OCI-LY1 (cell line): Measurements from ENCODE around the gene IGSF22.

ENCODE experiments used
- H2AFZ ChIP-seq: fragments of 200-600 bp; sonication (generic), shearing (Covaris generic); 2 replicates; pipeline ENCODE4 v1.6.0; 2014; ENCODE audit warnings: antibody characterized with exemption, mild to moderate bottlenecking, low read length
- H3F3A ChIP-seq: fragments of 200-600 bp; sonication (generic), shearing (Covaris generic); 2 replicates; pipeline ENCODE4 v1.6.0; 2014; ENCODE audit warnings: mild to moderate bottlenecking, antibody characterized with exemption, low read length, moderate library complexity; ENCODE audit not compliant: insufficient read depth
- H3K27ac ChIP-seq: fragments of 200-600 bp; sonication (generic); 2 replicates; pipeline ENCODE4 v1.5.1; 2014; ENCODE audit warnings: low read length, mixed run types, mild to moderate bottlenecking, low read depth; ENCODE audit not compliant: poor library complexity, severe bottlenecking
- H3K27me3 ChIP-seq: fragments of 200-600 bp; sonication (generic); 2 replicates; pipeline ENCODE4 v1.6.0; 2014; ENCODE audit warnings: antibody characterized with exemption, mild to moderate bottlenecking, low read length, moderate library complexity; ENCODE audit not compliant: insufficient read depth
- H3K36me3 ChIP-seq: fragments of 200-600 bp; sonication (generic); 2 replicates; pipeline ENCODE4 v1.6.1; 2014; ENCODE audit warnings: mild to moderate bottlenecking, antibody characterized with exemption, low read length, moderate library complexity, mixed read lengths; ENCODE audit not compliant: insufficient read depth
- H3K4me1 ChIP-seq: fragments of 200-600 bp; sonication (generic); 2 replicates; pipeline ENCODE4 v1.5.1; 2014; ENCODE audit warnings: mild to moderate bottlenecking, low read length, moderate library complexity; ENCODE audit not compliant: insufficient read depth, severe bottlenecking
- H3K4me2 ChIP-seq: fragments of 200-600 bp; sonication (generic), shearing (Covaris generic); 2 replicates; pipeline ENCODE4 v1.6.1; 2014; ENCODE audit warnings: low read length
- H3K4me3 ChIP-seq: fragments of 200-600 bp; sonication (generic); 2 replicates; pipeline ENCODE4 v1.5.1; 2014; ENCODE audit warnings: low read length, low read depth, mild to moderate bottlenecking, mixed read lengths; ENCODE audit not compliant: poor library complexity, severe bottlenecking
- H3K79me2 ChIP-seq: fragments of 200-600 bp; shearing (Covaris generic); 2 replicates; pipeline ENCODE4 v1.6.1; 2016; ENCODE audit warnings: mixed run types, low read length, mixed read lengths; ENCODE audit not compliant: insufficient read depth
- H3K9ac ChIP-seq: fragments of 200-600 bp; sonication (generic), shearing (Covaris generic); 2 replicates; pipeline ENCODE4 v1.6.1; 2014; ENCODE audit warnings: mild to moderate bottlenecking, low read length, mixed read lengths
- H3K9me2 ChIP-seq: fragments of 200-600 bp; sonication (generic), shearing (Covaris generic); 2 replicates; pipeline ENCODE4 v1.6.1; 2014; ENCODE audit warnings: low read depth, mild to moderate bottlenecking, low read length, mixed read lengths
- H3K9me3 ChIP-seq: fragments of 200-600 bp; shearing (Covaris generic); 2 replicates; pipeline ENCODE4 v1.6.1; 2014; ENCODE audit warnings: low read length, mixed read lengths
- H4K20me1 ChIP-seq: fragments of 200-600 bp; sonication (generic), shearing (Covaris generic); 2 replicates; pipeline ENCODE4 v1.6.0; 2016; ENCODE audit warnings: mild to moderate bottlenecking, low read length; ENCODE audit not compliant: insufficient read depth
- EZH2 ChIP-seq: fragments of 200-600 bp; sonication (generic), shearing (Covaris generic); IDR thresholded peaks from 2 replicates; pipeline ENCODE4 v1.8.0; 2017; ENCODE audit warnings: borderline replicate concordance, mixed run types, mild to moderate bottlenecking, antibody characterized with exemption, low read length, moderate library complexity, mixed read lengths
- TF ChIP-seq, protein P1 (sequence below): fragments of 200-600 bp; sonication (generic), shearing (Covaris generic); IDR thresholded peaks from 2 replicates; pipeline ENCODE4 v1.5.1; 2017; ENCODE audit warnings: mild to moderate bottlenecking, antibody characterized with exemption, low read length, moderate library complexity, mixed read lengths

The IGSF22 gene

DNA sequence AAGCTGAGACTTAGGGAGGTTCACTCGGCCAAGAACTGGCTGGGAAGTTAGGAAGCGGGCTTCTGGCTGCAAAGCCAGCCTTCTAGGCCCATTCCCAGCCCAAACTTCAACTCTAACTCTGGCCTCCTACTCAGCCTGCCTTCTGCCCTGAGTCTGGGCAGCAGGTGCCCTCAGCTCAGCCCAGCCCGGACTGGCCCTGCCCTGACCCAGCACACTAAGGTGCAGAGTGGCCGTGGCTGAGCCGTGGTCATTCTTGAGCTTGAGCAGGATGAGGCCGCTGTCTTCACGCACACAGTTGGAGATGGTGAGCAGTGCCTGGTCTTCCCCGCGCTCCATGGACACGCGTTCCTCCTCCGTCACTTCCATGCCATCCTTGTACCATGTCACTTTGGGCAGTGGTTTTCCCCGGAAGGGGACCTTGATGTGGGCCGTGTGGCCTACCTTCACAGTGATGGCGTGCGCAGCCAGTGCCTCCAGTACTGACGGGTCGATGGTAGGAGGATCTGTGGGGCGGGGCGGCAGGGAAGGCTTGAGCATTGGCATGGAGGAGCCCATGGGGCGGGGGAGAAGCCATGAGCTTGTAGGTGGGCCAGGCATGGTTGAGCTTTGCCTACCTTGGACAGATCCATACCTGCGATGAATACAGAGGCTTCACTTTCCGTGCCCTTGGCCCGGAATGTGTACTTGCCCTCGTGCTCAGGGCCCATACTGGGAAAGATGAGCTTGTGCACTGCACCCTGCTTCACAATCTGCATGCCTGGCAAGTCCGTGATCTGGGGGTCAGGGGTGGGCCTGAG is 12.1 kb downstream of the IGSF22 start:
- Histone ChIP-seq H2AFZ (no peak overlapping the region), H3K79me2 (no peaks in the 10 kb centered on the region), H3K4me3 (no peak overlapping the region), H3K9me3 (no peaks in the 10 kb centered on the region), H3K36me3 (no peaks in the 10 kb centered on the region), H3K9me2 (no peaks in the 10 kb centered on the region), H3K27me3 (0 out of 2 replicates have a peak, but pooled peaks cover 5% of the 10 kb centered on the region), H3K4me1 (no peaks in the 10 kb centered on the region), H3K9ac (no peak overlapping the region), H3K27ac (no peak overlapping the region), H4K20me1 (no peaks in the 10 kb centered on the region), H3F3A (no peaks in the 10 kb centered on the region), H3K4me2 (no peak overlapping the region)
- no peak for TF ChIP-seq EZH2
- TF ChIP-seq, protein P1, sequence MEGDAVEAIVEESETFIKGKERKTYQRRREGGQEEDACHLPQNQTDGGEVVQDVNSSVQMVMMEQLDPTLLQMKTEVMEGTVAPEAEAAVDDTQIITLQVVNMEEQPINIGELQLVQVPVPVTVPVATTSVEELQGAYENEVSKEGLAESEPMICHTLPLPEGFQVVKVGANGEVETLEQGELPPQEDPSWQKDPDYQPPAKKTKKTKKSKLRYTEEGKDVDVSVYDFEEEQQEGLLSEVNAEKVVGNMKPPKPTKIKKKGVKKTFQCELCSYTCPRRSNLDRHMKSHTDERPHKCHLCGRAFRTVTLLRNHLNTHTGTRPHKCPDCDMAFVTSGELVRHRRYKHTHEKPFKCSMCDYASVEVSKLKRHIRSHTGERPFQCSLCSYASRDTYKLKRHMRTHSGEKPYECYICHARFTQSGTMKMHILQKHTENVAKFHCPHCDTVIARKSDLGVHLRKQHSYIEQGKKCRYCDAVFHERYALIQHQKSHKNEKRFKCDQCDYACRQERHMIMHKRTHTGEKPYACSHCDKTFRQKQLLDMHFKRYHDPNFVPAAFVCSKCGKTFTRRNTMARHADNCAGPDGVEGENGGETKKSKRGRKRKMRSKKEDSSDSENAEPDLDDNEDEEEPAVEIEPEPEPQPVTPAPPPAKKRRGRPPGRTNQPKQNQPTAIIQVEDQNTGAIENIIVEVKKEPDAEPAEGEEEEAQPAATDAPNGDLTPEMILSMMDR, result no peak

DNA sequence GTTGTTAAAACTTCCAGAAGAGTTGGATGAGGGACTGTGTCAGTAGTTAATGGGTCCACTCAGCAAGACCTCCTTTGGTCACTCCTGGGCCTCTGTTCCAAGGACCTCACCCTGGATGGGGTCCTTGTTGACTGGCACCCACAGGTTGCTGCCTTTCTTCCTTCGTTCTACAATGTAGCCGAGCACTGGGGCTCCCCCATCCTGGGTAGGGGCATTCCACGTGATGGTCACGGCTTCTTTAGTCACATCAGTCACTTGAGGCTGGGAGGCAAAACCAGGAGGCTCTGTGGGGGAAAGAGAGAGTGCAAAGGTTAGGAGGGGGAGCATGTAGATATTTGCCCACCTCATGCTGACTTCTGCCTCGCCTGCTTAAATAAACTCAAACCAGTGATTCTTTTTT is 15.4 kb downstream of the IGSF22 start:
- H3K27me3 ChIP-seq, result 0 out of 2 replicates have a peak, but pooled peaks cover 5% of the 10 kb centered on the region
- no peak overlapping the region for H3K4me2 ChIP-seq
- no peaks in the 10 kb centered on the region for H3F3A ChIP-seq
- no peak overlapping the region for H3K4me3 ChIP-seq
- no peak overlapping the region for H3K27ac ChIP-seq
- no peak for TF ChIP-seq EZH2
- TF ChIP-seq, protein P1, result no peak
- no peaks in the 10 kb centered on the region for H3K9me2 ChIP-seq
- no peak overlapping the region for H2AFZ ChIP-seq
- H3K79me2 ChIP-seq, result no peaks in the 10 kb centered on the region
- no peaks in the 10 kb centered on the region for H4K20me1 ChIP-seq
- H3K9me3 ChIP-seq, result no peaks in the 10 kb centered on the region
- H3K9ac ChIP-seq, result no peak overlapping the region
- H3K36me3 ChIP-seq, result no peaks in the 10 kb centered on the region
- no peaks in the 10 kb centered on the region for H3K4me1 ChIP-seq

DNA sequence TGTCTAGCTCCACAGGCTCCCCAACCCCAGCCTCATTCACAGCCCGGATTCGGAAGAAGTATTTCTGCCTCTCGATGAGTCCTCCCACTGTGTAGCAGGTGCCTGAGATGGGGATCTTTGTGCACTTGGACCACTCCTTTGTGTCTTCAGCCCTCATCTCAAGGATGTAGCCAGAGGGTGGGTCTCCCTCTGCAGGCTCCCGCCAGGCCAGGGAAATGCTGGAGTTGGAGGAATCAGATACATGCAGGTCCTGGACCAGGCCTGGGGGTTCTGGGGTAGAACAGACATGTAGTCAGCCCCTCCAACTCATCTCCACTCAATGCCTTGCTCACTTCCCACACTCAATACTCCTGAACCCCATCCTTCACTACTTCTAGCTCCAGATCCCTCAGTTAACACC is 16.6 kb downstream of the IGSF22 start:
- H2AFZ ChIP-seq, result no peak overlapping the region
- H4K20me1 ChIP-seq, result no peaks in the 10 kb centered on the region
- H3K27ac ChIP-seq, result no peak overlapping the region
- no peaks in the 10 kb centered on the region for H3K79me2 ChIP-seq
- H3F3A ChIP-seq, result no peaks in the 10 kb centered on the region
- 0 out of 2 replicates have a peak, but pooled peaks cover 5% of the 10 kb centered on the region for H3K27me3 ChIP-seq
- no peaks in the 10 kb centered on the region for H3K9me2 ChIP-seq
- no peak overlapping the region for H3K4me2 ChIP-seq
- no peak for TF ChIP-seq EZH2
- TF ChIP-seq, protein P1, result no peak
- no peaks in the 10 kb centered on the region for H3K36me3 ChIP-seq
- no peaks in the 10 kb centered on the region for H3K4me1 ChIP-seq
- H3K9ac ChIP-seq, result no peak overlapping the region
- H3K9me3 ChIP-seq, result no peaks in the 10 kb centered on the region
- no peak overlapping the region for H3K4me3 ChIP-seq
